Kidney capillary endothelial cell (primary cell): ENCODE data around the gene ZNF197.
"Not testable (repeated sequence)": the region's sequence is repeated elsewhere in the genome, so short reads cannot be mapped to it uniquely, and the experiment has no call there.

Experiments used
- DNase-seq: peaks from one replicate; pipeline ENCODE4 v3.0.0-alpha.2; 2018; ENCODE audit warnings: low spot score

Gene ZNF197

GRCh38 chr3:44624749-44625480 is at the start of gene ZNF197:
Gene ZNF197 (plus strand): TSS chr3:44625036. CDS start chr3:44629155, 4,119 bp downstream.
- DNase-seq, result peak; percentile 84

- no peak for DNase-seq
Observed at GRCh38 chr3:44576613-44577012, 48.2 kb upstream of the ZNF197 start.

DNA sequence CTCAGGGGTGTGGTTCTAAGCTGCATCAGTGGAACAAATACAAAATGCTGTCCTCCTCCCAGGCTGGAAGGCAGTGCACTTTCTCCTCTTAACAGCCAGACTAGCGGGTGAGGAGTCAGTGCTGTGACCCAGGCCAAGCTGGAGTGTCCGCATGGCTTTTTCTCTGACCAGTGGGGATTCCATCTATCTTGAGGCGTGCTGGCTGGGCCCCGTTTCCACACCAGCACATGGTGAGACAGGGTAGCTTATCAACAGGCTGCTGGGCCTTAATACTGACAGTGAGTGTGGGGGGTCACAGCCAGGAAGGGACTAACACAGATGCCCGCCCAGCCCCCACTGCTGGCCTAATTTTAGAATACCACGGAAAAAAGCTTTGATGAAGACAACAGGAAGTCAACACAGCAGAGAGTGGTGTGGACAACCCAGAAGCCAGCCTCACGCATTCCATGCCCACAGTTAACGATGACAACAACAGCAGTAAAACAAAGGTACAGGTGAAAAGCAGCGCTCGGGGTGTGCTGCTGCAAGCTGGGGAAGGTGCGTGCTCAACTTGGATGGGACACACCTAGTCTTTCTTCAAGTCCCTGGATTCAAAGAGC is 47.4 kb upstream of the ZNF197 start:
- not testable (repeated sequence) for DNase-seq

GRCh38 chr3:44578316-44578715 is 46.5 kb upstream of the ZNF197 start:
- DNase-seq, result not testable (repeated sequence)

- DNase-seq, result not testable (repeated sequence)
Observed at GRCh38 chr3:44578924-44579515, 45.8 kb upstream of the ZNF197 start.

DNA sequence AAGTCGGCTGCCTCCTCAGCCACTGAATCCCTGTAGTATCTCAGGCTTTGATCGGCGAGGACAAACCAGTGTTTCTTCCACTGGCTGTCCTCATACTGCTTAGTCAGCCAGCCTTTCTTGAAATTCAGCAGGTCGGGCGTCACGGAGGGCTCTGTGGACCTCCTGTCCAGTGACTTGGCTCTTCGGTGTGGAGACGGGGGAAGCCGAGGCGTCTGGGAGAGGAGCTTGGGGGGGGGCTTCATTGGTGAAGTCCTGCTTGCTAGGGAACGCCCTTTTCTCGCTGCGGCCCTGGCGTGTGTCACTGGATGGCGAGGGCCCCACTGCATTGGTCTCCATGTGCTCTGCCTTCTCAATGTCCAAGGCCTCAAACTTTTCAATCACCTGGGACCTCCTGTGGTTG is 45.1 kb upstream of the ZNF197 start:
- not testable (repeated sequence) for DNase-seq

- not testable (repeated sequence) for DNase-seq
Observed at GRCh38 chr3:44580971-44581370, 43.9 kb upstream of the ZNF197 start.

- DNase-seq, result peak; percentile 10
Observed at GRCh38 chr3:44584646-44585501, 40.0 kb upstream of the ZNF197 start, which contains the start of gene ZNF660. Gene ZNF660 (plus strand): TSS chr3:44584964. CDS start chr3:44594194, 9,230 bp downstream.

DNA sequence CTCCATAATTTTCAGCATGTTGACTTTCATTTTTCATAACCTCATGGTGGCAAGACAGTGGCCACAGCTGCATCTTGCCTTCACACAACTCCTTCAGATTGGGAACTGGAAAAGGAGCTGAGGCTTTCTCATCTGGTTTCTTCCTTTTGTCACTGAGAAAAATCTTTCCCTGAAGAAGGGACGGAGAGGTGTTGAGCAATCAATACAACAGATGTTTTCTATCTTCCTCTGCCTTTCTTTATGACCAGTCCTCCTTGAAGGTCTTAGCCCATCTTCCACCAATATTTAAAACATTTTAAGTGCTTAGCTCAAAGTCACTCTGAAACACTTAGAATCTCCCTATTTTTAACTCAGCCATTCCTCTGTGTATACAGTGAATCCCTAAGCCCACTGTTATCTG is 28.2 kb upstream of the ZNF197 start:
- no peak for DNase-seq

GRCh38 chr3:44601749-44602148 is 23.1 kb upstream of the ZNF197 start:
- no peak for DNase-seq

- no peak for DNase-seq
Observed at GRCh38 chr3:44612678-44613077, 12.2 kb upstream of the ZNF197 start.

GRCh38 chr3:44628716-44629115 is 3.9 kb downstream of the ZNF197 start:
- no peak for DNase-seq

DNA sequence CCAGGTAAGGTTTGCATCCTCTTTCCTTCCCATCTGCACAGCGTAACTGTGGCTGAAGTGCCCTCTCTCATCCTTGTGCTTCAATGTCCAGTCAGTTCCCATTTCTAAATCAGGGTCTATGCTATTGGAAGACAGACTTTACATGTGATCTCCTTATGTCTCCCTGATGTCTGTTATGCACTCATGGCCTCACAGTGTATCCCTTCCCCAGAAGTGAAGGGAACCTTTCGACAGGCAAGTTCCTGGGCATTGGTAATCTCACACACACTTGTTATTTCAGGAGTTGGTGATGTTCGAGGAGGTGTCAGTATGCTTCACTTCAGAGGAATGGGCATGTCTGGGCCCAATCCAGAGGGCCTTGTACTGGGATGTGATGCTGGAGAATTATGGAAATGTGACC is 7.4 kb downstream of the ZNF197 start:
- no peak for DNase-seq

- DNase-seq, result no peak
Observed at GRCh38 chr3:44642337-44642736, 17.5 kb downstream of the ZNF197 start.

- no peak for DNase-seq
Observed at GRCh38 chr3:44643024-44643423, 18.2 kb downstream of the ZNF197 start.

GRCh38 chr3:44647771-44648170 is 22.9 kb downstream of the ZNF197 start:
- DNase-seq, result no peak

GRCh38 chr3:44648564-44649229 is 23.9 kb downstream of the ZNF197 start, which contains the start of gene ZNF35:
Gene ZNF35 (plus strand): TSS chr3:44648732. CDS start chr3:44651068, 2,336 bp downstream.
- DNase-seq, result peak; percentile 85

- no peak for DNase-seq
Observed at GRCh38 chr3:44649709-44650108, 24.9 kb downstream of the ZNF197 start.

- DNase-seq, result no peak
Observed at GRCh38 chr3:44654039-44654438, 29.2 kb downstream of the ZNF197 start.

- DNase-seq, result no peak
Observed at GRCh38 chr3:44659015-44659414, 34.2 kb downstream of the ZNF197 start.

DNA sequence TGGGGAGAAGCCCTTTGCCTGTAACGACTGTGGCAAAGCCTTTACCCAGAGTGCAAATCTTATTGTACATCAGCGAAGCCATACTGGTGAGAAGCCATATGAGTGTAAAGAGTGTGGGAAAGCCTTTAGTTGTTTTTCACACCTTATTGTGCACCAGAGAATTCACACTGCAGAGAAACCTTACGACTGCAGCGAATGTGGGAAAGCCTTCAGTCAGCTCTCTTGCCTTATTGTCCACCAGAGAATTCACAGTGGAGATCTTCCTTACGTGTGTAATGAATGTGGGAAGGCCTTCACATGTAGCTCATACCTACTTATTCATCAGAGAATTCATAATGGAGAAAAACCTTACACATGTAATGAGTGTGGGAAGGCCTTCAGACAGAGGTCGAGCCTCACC is 34.6 kb downstream of the ZNF197 start:
- DNase-seq, result no peak

GRCh38 chr3:44661189-44661588 is 36.4 kb downstream of the ZNF197 start:
- no peak for DNase-seq
